ENCODE measurements around the gene DIPK1A.

Gene DIPK1A

GRCh38 chr1:92961131-92961895 lies at the start of gene DIPK1A:
Gene DIPK1A, minus strand, starts transcription at chr1:92961462. Its CDS starts 33 bp downstream, at chr1:92961429.
- H3K4me3 ChIP-seq (ENCODE audit: low read depth, low read length): peak within 1 kb of the TSS; percentile 74
- no peak for DNase-seq (ENCODE audit: low read depth)

- H3K4me3 ChIP-seq (ENCODE audit: low read depth, low read length): no peak overlapping the region
- DNase-seq (ENCODE audit: low read depth): no peak
Observed at GRCh38 chr1:93007941-93008577, 46.8 kb upstream of the DIPK1A start.

- H3K4me3 ChIP-seq (ENCODE audit: low read depth, low read length): no peak overlapping the region
- DNase-seq (ENCODE audit: low read depth): no peak
Observed at GRCh38 chr1:93005252-93005598, 44.0 kb upstream of the DIPK1A start.

GRCh38 chr1:93004566-93005251 lies 43.4 kb upstream of the DIPK1A start:
- no peak for DNase-seq (ENCODE audit: low read depth)
- no peak overlapping the region for H3K4me3 ChIP-seq (ENCODE audit: low read depth, low read length)

- no peak overlapping the region for H3K4me3 ChIP-seq (ENCODE audit: low read depth, low read length)
- no peak for DNase-seq (ENCODE audit: low read depth)
Observed at GRCh38 chr1:93003981-93004380, 42.7 kb upstream of the DIPK1A start.

- DNase-seq (ENCODE audit: low read depth): no peak
- H3K4me3 ChIP-seq (ENCODE audit: low read depth, low read length): no peak overlapping the region
Observed at GRCh38 chr1:93002781-93003180, 41.5 kb upstream of the DIPK1A start.

- no peak for DNase-seq (ENCODE audit: low read depth)
- H3K4me3 ChIP-seq (ENCODE audit: low read depth, low read length): no peak overlapping the region
Observed at GRCh38 chr1:93001893-93002292, 40.6 kb upstream of the DIPK1A start.

GRCh38 chr1:93000751-93001175 lies 39.5 kb upstream of the DIPK1A start:
- no peak for DNase-seq (ENCODE audit: low read depth)
- no peak overlapping the region for H3K4me3 ChIP-seq (ENCODE audit: low read depth, low read length)

GRCh38 chr1:93000291-93000690 lies 39.0 kb upstream of the DIPK1A start:
- no peak for DNase-seq (ENCODE audit: low read depth)
- H3K4me3 ChIP-seq (ENCODE audit: low read depth, low read length): no peak overlapping the region

GRCh38 chr1:92998821-92999220 lies 37.6 kb upstream of the DIPK1A start:
- no peak overlapping the region for H3K4me3 ChIP-seq (ENCODE audit: low read depth, low read length)
- no peak for DNase-seq (ENCODE audit: low read depth)

- H3K4me3 ChIP-seq (ENCODE audit: low read depth, low read length): no peak overlapping the region
- DNase-seq (ENCODE audit: low read depth): no peak
Observed at GRCh38 chr1:92995441-92996430, 34.5 kb upstream of the DIPK1A start.

- peak; percentile 39 for DNase-seq (ENCODE audit: low read depth)
- H3K4me3 ChIP-seq (ENCODE audit: low read depth, low read length): no peak overlapping the region
Observed at GRCh38 chr1:92994105-92994712, 32.9 kb upstream of the DIPK1A start.

GRCh38 chr1:92993581-92993980 lies 32.3 kb upstream of the DIPK1A start:
- no peak for DNase-seq (ENCODE audit: low read depth)
- H3K4me3 ChIP-seq (ENCODE audit: low read depth, low read length): no peak overlapping the region

- no peak for DNase-seq (ENCODE audit: low read depth)
- H3K4me3 ChIP-seq (ENCODE audit: low read depth, low read length): no peak overlapping the region
Observed at GRCh38 chr1:92992877-92993276, 31.6 kb upstream of the DIPK1A start.

GRCh38 chr1:92992054-92992453 lies 30.8 kb upstream of the DIPK1A start:
- H3K4me3 ChIP-seq (ENCODE audit: low read depth, low read length): no peak overlapping the region
- DNase-seq (ENCODE audit: low read depth): no peak

GRCh38 chr1:92990828-92991227 lies 29.6 kb upstream of the DIPK1A start:
- no peak for DNase-seq (ENCODE audit: low read depth)
- H3K4me3 ChIP-seq (ENCODE audit: low read depth, low read length): no peak overlapping the region

- no peak overlapping the region for H3K4me3 ChIP-seq (ENCODE audit: low read depth, low read length)
- DNase-seq (ENCODE audit: low read depth): no peak
Observed at GRCh38 chr1:92989936-92990583, 28.8 kb upstream of the DIPK1A start.

- H3K4me3 ChIP-seq (ENCODE audit: low read depth, low read length): no peak overlapping the region
- no peak for DNase-seq (ENCODE audit: low read depth)
Observed at GRCh38 chr1:92989253-92989652, 28.0 kb upstream of the DIPK1A start.

- H3K4me3 ChIP-seq (ENCODE audit: low read depth, low read length): no peak overlapping the region
- DNase-seq (ENCODE audit: low read depth): no peak
Observed at GRCh38 chr1:92987462-92987861, 26.2 kb upstream of the DIPK1A start.

Data from skeletal muscle cell (primary cell).